ENCODE measurements around the gene KCNAB1.

KCNAB1 gene

DNA sequence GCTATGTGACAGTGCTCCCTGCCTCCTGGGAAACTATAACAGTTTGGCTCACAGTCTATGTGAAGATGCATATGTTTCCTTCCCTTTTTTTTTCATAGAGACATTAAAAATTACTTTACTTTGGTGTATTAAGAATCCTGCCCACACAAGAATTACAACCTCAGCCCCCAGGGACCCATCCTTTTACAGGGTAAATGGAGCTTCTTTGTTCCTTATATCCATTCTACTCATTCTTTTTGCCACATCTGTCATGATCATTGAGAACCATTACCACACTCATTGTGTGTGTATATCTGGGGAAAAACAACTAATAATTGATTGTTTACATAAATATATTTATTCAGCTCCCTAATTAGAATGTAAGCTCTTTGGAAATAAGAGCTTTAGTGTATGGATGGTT lies 277.2 kb downstream of the KCNAB1 start:
- no peaks in the 10 kb centered on the region for H3K36me3 ChIP-seq (ENCODE audit: control insufficient read depth, insufficient read depth, low read length)
- H3K9me3 ChIP-seq (ENCODE audit: control insufficient read depth, low read length) = no peaks in the 10 kb centered on the region
- H3K4me3 ChIP-seq (ENCODE audit: low read length) = no peak overlapping the region
- no peaks in the 10 kb centered on the region for H3K4me1 ChIP-seq (ENCODE audit: control insufficient read depth, insufficient read depth, low read length)
- no peak overlapping the region for H3K9ac ChIP-seq (ENCODE audit: low read length)
- H3K27me3 ChIP-seq (ENCODE audit: control insufficient read depth, insufficient read depth, low read length) = no peaks in the 10 kb centered on the region

DNA sequence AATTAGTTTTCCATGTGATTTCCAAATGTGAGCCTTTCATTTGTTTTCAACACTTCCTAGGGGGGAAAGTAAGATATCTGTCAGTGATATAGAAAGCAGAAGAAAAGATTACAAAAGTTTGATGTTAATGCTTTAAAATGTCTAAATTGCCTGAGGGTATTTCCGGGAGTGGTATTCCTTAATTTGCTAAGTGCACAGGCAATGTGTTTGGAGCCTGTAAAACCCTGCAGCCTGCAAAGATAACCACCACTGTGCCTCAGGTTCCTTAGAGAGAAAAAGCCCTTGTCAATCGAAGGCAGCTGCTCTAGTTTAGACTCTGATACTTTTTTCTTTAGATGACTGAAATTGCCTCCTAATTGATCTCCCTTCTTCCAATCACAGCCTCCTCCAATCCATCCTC lies 279.7 kb downstream of the KCNAB1 start:
- Histone ChIP-seq H3K36me3 (ENCODE audit: control insufficient read depth, insufficient read depth, low read length) (no peaks in the 10 kb centered on the region), H3K27me3 (ENCODE audit: control insufficient read depth, insufficient read depth, low read length) (no peaks in the 10 kb centered on the region), H3K4me1 (ENCODE audit: control insufficient read depth, insufficient read depth, low read length) (no peaks in the 10 kb centered on the region), H3K4me3 (ENCODE audit: low read length) (no peak overlapping the region), H3K9me3 (ENCODE audit: control insufficient read depth, low read length) (no peaks in the 10 kb centered on the region), H3K9ac (ENCODE audit: low read length) (no peak overlapping the region)

DNA sequence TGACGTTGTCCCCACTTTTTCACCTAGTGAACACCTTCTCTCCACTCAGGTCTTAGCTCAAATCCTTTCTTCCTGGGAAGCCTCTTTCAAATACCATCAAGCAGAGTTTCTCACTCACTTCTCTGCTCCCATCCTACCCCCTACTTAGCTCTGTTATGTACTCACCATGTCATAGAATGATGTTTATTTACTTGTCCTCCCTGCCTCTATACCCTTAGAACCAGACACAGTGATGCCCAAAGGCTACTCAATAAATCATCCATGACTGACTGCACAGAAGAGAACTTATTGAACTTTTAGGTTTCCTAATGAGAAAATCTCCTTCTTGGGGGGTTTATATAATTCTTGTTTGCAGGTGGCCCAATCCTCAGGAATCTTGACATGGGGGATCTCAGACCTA lies 280.4 kb downstream of the KCNAB1 start:
- Histone ChIP-seq H3K4me1 (ENCODE audit: control insufficient read depth, insufficient read depth, low read length) (no peaks in the 10 kb centered on the region), H3K9ac (ENCODE audit: low read length) (no peak overlapping the region), H3K9me3 (ENCODE audit: control insufficient read depth, low read length) (no peaks in the 10 kb centered on the region), H3K4me3 (ENCODE audit: low read length) (no peak overlapping the region), H3K36me3 (ENCODE audit: control insufficient read depth, insufficient read depth, low read length) (no peaks in the 10 kb centered on the region), H3K27me3 (ENCODE audit: control insufficient read depth, insufficient read depth, low read length) (no peaks in the 10 kb centered on the region)

DNA sequence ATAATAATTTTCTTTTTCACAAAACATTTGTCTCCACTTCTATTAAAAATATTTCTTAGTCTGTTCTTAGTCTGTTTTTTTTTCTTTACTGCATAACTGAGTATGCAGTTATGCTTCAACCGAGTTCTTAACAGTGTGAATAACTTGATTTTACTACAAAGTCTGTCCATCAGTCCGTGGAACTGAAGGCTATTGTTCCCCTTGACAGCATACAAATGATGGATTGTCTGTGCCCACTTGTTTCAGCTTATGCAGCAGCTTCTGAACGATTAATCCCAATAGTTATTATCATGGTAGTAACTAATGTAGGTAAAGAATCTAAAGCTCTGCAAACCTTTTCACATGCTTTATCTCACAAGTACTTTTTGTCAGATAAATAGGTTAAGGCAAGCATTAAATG lies 283.8 kb downstream of the KCNAB1 start:
- Histone ChIP-seq H3K9me3 (ENCODE audit: control insufficient read depth, low read length) (no peaks in the 10 kb centered on the region), H3K9ac (ENCODE audit: low read length) (no peak overlapping the region), H3K4me3 (ENCODE audit: low read length) (no peak overlapping the region), H3K4me1 (ENCODE audit: control insufficient read depth, insufficient read depth, low read length) (no peaks in the 10 kb centered on the region), H3K27me3 (ENCODE audit: control insufficient read depth, insufficient read depth, low read length) (no peaks in the 10 kb centered on the region), H3K36me3 (ENCODE audit: control insufficient read depth, insufficient read depth, low read length) (no peaks in the 10 kb centered on the region)

DNA sequence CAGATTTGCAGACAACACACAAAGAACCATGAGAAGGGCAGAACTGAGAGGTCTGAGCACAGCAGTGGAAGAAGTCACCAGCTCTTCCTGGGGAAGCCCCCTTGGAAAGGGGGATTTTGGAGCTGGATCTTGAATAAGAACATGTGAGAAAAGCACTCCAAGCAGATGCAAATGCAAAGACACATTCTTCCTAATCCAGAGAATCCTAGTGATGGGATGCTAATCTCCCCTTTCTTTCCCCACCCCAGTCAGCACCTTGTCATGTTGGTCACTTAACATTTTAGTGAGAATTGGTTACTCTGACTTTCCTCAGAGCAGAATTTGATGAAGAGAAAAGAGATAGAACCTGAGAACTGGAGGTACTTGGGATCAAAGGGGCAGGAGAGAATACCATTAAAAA lies 286.0 kb downstream of the KCNAB1 start:
- Histone ChIP-seq H3K9ac (ENCODE audit: low read length) (no peak overlapping the region), H3K36me3 (ENCODE audit: control insufficient read depth, insufficient read depth, low read length) (no peaks in the 10 kb centered on the region), H3K27me3 (ENCODE audit: control insufficient read depth, insufficient read depth, low read length) (no peaks in the 10 kb centered on the region), H3K4me1 (ENCODE audit: control insufficient read depth, insufficient read depth, low read length) (no peaks in the 10 kb centered on the region), H3K9me3 (ENCODE audit: control insufficient read depth, low read length) (no peaks in the 10 kb centered on the region), H3K4me3 (ENCODE audit: low read length) (no peak overlapping the region)

DNA sequence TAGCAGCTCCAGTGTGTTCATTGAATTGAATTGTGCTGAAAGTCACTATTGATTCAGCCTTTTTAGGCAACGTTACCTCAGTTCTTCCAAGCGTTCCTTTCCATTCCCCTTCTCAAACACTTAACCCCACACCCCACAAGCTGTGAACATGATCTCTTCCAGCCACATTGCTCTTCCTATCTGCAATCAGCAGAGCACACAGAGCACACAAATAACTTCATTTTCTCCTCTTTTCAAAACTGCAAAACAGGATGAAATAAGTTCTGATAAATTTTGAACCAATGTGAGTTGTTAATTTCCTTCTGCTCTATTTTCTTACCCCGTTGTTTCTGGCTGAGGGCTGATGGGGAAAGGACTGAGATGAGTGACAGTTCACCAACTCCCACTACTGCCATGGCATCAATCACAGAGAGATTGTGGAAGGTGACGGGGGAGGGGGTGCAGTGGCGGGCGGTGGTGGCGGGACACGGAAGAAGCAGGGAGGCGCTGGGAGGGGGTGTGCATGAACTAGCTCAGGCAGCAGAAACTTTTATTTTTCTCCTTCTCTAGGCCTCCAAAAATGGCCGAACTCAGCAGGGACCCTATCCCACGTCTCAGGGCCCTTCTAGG lies 287.3 kb downstream of the KCNAB1 start:
- H3K36me3 ChIP-seq (ENCODE audit: control insufficient read depth, insufficient read depth, low read length) = no peaks in the 10 kb centered on the region
- H3K4me3 ChIP-seq (ENCODE audit: low read length) = no peak overlapping the region
- H3K9ac ChIP-seq (ENCODE audit: low read length) = no peak overlapping the region
- no peaks in the 10 kb centered on the region for H3K4me1 ChIP-seq (ENCODE audit: control insufficient read depth, insufficient read depth, low read length)
- no peaks in the 10 kb centered on the region for H3K9me3 ChIP-seq (ENCODE audit: control insufficient read depth, low read length)
- H3K27me3 ChIP-seq (ENCODE audit: control insufficient read depth, insufficient read depth, low read length) = no peaks in the 10 kb centered on the region

DNA sequence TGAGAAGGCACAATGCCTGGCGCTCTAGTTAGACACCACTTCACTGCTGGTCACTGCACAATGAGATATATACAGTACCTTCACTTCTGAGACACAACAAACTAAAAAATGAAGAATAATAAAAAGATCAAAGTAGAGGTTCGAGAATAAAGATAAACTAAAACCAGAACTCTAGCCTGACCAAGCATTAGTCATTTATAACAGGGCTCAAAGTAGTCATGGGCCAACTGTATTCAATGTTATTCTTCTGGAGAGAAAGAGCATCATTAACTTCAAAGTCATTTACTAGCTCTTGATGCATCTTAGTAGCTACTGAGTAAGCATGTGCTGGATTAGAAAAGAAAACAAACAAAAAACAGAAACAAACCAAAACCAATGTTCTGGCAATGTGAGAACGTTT lies 289.3 kb downstream of the KCNAB1 start:
- no peaks in the 10 kb centered on the region for H3K27me3 ChIP-seq (ENCODE audit: control insufficient read depth, insufficient read depth, low read length)
- H3K9me3 ChIP-seq (ENCODE audit: control insufficient read depth, low read length) = no peaks in the 10 kb centered on the region
- H3K36me3 ChIP-seq (ENCODE audit: control insufficient read depth, insufficient read depth, low read length) = no peaks in the 10 kb centered on the region
- no peak overlapping the region for H3K4me3 ChIP-seq (ENCODE audit: low read length)
- H3K9ac ChIP-seq (ENCODE audit: low read length) = no peak overlapping the region
- H3K4me1 ChIP-seq (ENCODE audit: control insufficient read depth, insufficient read depth, low read length) = no peaks in the 10 kb centered on the region

DNA sequence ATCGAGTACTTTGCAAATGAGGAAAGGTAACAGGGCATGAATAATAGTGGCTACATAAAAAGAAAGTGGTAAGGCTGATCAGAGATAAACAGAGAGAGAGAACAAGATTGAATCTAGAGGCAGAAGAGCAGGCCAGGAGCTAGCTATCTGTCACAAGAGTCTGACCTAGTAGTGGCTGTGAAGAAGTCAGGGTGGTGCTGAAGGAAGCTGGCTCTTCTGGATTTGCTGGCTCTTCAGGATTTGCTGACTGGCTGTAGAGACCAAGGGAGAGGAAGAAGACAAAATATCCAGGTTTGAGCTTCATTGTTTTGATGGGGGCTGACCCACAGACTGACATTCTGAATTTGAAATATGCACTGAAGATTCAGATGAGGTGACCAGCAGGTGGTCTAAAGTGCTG lies 292.2 kb downstream of the KCNAB1 start:
- no peak overlapping the region for H3K9ac ChIP-seq (ENCODE audit: low read length)
- no peaks in the 10 kb centered on the region for H3K4me1 ChIP-seq (ENCODE audit: control insufficient read depth, insufficient read depth, low read length)
- no peaks in the 10 kb centered on the region for H3K36me3 ChIP-seq (ENCODE audit: control insufficient read depth, insufficient read depth, low read length)
- no peaks in the 10 kb centered on the region for H3K9me3 ChIP-seq (ENCODE audit: control insufficient read depth, low read length)
- H3K27me3 ChIP-seq (ENCODE audit: control insufficient read depth, insufficient read depth, low read length) = no peaks in the 10 kb centered on the region
- no peak overlapping the region for H3K4me3 ChIP-seq (ENCODE audit: low read length)

DNA sequence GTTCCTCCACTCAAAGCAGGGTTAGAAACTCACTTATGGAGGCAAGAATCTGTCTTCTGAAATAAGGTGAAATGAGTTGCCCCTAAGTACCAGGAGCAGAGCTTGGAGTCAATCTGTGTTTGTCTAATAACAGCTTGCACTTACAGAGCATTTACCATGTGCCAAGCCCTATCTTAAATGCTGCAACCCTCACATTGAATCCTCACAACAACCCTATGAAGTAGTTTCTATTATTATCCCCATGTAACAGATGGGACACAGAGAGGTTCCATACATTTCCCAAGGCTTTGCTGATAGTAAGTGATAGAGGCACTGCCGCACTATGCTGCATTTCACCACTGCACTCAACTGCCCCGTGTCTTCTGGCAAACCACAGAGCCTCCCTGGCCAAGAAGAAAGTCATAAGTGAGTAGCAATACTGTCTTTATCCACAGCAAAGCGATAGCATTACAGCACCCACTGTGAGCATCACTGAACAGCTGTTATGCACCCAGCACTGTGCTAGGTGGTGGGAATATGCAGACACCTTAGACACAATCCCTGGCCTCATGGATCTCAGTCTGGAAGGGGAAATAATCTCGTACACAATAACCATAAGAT lies 293.0 kb downstream of the KCNAB1 start:
- Histone ChIP-seq H3K9ac (ENCODE audit: low read length) (no peak overlapping the region), H3K27me3 (ENCODE audit: control insufficient read depth, insufficient read depth, low read length) (no peaks in the 10 kb centered on the region), H3K9me3 (ENCODE audit: control insufficient read depth, low read length) (no peaks in the 10 kb centered on the region), H3K4me3 (ENCODE audit: low read length) (no peak overlapping the region), H3K36me3 (ENCODE audit: control insufficient read depth, insufficient read depth, low read length) (no peaks in the 10 kb centered on the region), H3K4me1 (ENCODE audit: control insufficient read depth, insufficient read depth, low read length) (no peaks in the 10 kb centered on the region)

DNA sequence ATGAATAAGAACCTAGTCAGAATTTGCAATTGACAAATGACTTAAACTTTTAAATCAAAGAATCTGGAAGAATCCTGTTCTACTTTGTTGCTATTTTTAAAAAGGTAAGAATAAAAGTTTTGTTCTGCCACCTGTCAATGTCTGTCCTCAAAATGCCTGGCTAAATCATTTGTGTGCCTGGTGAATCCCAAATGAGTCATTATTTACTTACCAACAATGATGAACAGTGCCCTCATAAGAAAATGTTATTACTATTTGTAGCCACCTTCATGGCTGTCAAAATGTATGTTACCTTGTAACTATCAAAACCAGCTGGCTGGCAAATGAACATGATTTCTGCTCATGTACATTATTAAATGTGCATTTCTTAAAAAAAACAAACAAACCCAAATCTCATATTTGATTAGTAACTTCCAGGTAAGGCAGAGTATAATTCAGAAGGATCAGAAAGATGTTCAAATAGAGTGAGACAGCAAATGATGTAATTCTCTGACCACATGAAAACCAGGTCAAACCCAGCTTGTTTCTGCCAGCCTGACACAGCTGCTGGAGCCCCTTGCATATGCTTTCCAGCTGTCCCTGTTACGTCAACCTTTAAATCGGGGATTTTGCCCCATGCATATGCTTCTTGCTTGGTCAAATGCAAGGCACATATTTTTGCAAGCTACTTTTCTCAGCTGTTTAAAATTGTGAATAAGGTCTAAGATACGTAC lies 296.6 kb downstream of the KCNAB1 start:
- no peaks in the 10 kb centered on the region for H3K36me3 ChIP-seq (ENCODE audit: control insufficient read depth, insufficient read depth, low read length)
- H3K9ac ChIP-seq (ENCODE audit: low read length) = no peak overlapping the region
- no peak overlapping the region for H3K4me3 ChIP-seq (ENCODE audit: low read length)
- no peaks in the 10 kb centered on the region for H3K4me1 ChIP-seq (ENCODE audit: control insufficient read depth, insufficient read depth, low read length)
- H3K27me3 ChIP-seq (ENCODE audit: control insufficient read depth, insufficient read depth, low read length) = no peaks in the 10 kb centered on the region
- H3K9me3 ChIP-seq (ENCODE audit: control insufficient read depth, low read length) = no peaks in the 10 kb centered on the region

DNA sequence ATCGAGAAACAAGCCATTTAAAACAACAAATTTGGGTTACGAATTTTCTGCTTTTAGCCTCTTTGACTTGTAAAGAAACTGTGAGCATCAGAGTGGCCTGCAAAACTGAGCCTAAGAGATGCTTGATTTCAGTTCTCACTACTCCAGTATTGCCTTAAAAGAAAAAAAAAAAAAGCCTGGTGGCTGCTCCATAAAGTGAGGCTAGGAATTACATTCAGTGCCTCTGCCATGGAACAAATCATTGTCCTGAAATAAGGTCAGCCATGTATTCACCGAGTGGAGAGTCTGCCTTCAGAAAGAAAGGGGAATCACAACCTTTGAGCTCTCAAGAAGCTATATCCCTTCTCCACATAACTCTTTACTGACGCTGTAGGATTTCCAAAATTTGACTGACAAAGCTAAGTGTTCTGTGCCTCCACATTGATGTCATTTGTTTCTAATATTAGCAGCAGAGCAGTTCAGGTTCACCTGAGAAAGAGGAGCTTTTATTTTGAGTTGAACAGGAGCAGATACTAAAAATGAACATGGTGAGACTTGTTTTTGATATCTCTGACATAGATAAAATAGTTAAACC lies 297.3 kb downstream of the KCNAB1 start:
- H3K4me3 ChIP-seq (ENCODE audit: low read length) = no peak overlapping the region
- no peak overlapping the region for H3K9ac ChIP-seq (ENCODE audit: low read length)
- H3K36me3 ChIP-seq (ENCODE audit: control insufficient read depth, insufficient read depth, low read length) = no peaks in the 10 kb centered on the region

DNA sequence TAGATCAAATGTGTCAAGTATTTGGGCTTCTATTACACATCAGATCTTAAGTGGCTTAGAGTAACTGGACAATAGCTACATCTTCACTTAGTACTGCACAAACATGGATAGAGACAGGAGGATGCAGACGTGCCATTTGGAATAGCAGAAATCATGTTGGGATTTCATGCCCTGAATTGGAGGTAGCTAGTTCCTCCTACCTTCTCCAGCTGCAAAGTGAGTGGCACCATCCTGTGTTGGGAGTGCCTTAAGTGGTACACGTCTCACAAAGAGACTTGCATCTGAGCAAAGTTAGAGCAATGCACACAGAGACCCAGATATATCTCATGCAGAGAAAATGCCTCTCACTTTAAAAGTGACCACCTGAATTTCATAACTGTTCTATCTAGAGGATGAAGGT lies 298.1 kb downstream of the KCNAB1 start:
- no peaks in the 10 kb centered on the region for H3K27me3 ChIP-seq (ENCODE audit: control insufficient read depth, insufficient read depth, low read length)
- H3K9ac ChIP-seq (ENCODE audit: low read length) = no peak overlapping the region
- no peaks in the 10 kb centered on the region for H3K36me3 ChIP-seq (ENCODE audit: control insufficient read depth, insufficient read depth, low read length)
- H3K9me3 ChIP-seq (ENCODE audit: control insufficient read depth, low read length) = no peaks in the 10 kb centered on the region
- no peak overlapping the region for H3K4me3 ChIP-seq (ENCODE audit: low read length)
- no peaks in the 10 kb centered on the region for H3K4me1 ChIP-seq (ENCODE audit: control insufficient read depth, insufficient read depth, low read length)

More for the DNA sequence above, 297.3 kb downstream of the KCNAB1 start:
- Histone ChIP-seq H3K27me3 (ENCODE audit: control insufficient read depth, insufficient read depth, low read length) (no peaks in the 10 kb centered on the region), H3K4me1 (ENCODE audit: control insufficient read depth, insufficient read depth, low read length) (no peaks in the 10 kb centered on the region), H3K9me3 (ENCODE audit: control insufficient read depth, low read length) (no peaks in the 10 kb centered on the region)

Data from mucosa of stomach (tissue), 1 donor.